HepG2 (cell line): ENCODE data around the gene SLC44A5. TPM values are rescaled to one million over a fixed set of nuclear protein-coding genes. Genes with fewer than 3 reads are reported as not detected.

Experiments
- ATAC-seq: fragments of 200-7000 bp; cut with Tn5 transposase; 3 replicates; pipeline ENCODE4 v1.9.1; 2020; ENCODE audit warnings: mild to moderate bottlenecking, moderate library complexity
- BruUV-seq: library from RNA; stranded (reverse); fragments of 400-500 nt; replicated peaks from 2 replicates; lab custom pipeline; 2021; lab: Mats Ljungman, UMichigan
- CTCF ChIA-PET: fragments of 300-600 bp; formaldehyde crosslinking; extraction: SDS; loops from one replicate; lab custom pipeline; 2021; ENCODE audit warnings: low total read pairs, inconsistent platforms, low intra/inter-chr PET ratio; lab: Yijun Ruan, JAX
- POLR2A ChIA-PET: fragments of 350-600 bp; sonication (Branson Sonifier 250); formaldehyde crosslinking; loops from one replicate; lab custom pipeline; 2020; ENCODE audit warnings: antibody characterized with exemption, inconsistent platforms; lab: Yijun Ruan, JAX
- DNase-seq: peaks from one replicate; pipeline ENCODE4 v3.0.0-alpha.2; 2015; ENCODE audit warnings: low spot score
- FAIRE-seq: peaks from 3 replicates; lab custom pipeline; 2011; peaks lifted over from hg19 to GRCh38; lab: Jason Lieb, UNC
- H2AFZ ChIP-seq: one replicate; pipeline ENCODE4 v1.6.1; 2011; ENCODE audit warnings: low read length, inconsistent platforms
- H3K27ac ChIP-seq: fragments of 300-600 bp; 3 replicates; pipeline ENCODE4 v1.8.0; 2011; ENCODE audit warnings: mixed run types, mild to moderate bottlenecking, mixed read lengths, low read length, inconsistent platforms; ENCODE audit not compliant: insufficient read depth; ENCODE audit errors: extremely low read length
- H3K27me3 ChIP-seq, 2 experiments: fragments of 200-600 bp in 1 of 2; 2 replicates in 1 of 2; 3 replicates in 1 of 2; pipeline versions ENCODE4 v1.6.0 to v1.8.0; 2011; ENCODE audit warnings: low read length in 2 of 2, mild to moderate bottlenecking in 2 of 2, moderate library complexity in 2 of 2, inconsistent platforms in 1 of 2; ENCODE audit not compliant: insufficient read depth in 2 of 2, control insufficient read depth in 1 of 2
- H3K36me3 ChIP-seq, 2 experiments: fragments of 200-600 bp in 1 of 2; replicated peaks in 1 of 2; 2 replicates in 1 of 2; 3 replicates in 1 of 2; pipeline versions ENCODE4 v1.5.1 to v1.8.0; 2011; ENCODE audit warnings: low read length in 2 of 2, inconsistent platforms in 1 of 2; ENCODE audit not compliant: insufficient read depth in 2 of 2, control insufficient read depth in 1 of 2
- H3K4me1 ChIP-seq: 2 replicates; pipeline ENCODE4 v1.5.1; 2012; ENCODE audit warnings: low read length, inconsistent platforms; ENCODE audit not compliant: insufficient read depth
- H3K4me2 ChIP-seq: 2 replicates; pipeline ENCODE4 v1.6.0; 2011; ENCODE audit warnings: low read depth, low read length, inconsistent platforms
- H3K4me3 ChIP-seq, 3 experiments: fragments of 200-600 bp in 1 of 3; sonication (generic), shearing (Covaris generic) in 1 of 3; replicated peaks in 1 of 3; 2 replicates each; pipeline ENCODE4 v1.5.1; 2011 to 2016; ENCODE audit warnings: low read length in 3 of 3, inconsistent platforms in 2 of 3, low read depth in 2 of 3, mild to moderate bottlenecking in 2 of 3, control low read depth in 1 of 3, mixed read lengths in 1 of 3; ENCODE audit not compliant: insufficient read depth in 1 of 3
- H3K79me2 ChIP-seq: one replicate; pipeline ENCODE4 v1.6.1; 2011; ENCODE audit warnings: low read length, inconsistent platforms; ENCODE audit not compliant: insufficient read depth
- H3K9ac ChIP-seq: 2 replicates; pipeline ENCODE4 v1.6.0; 2011; ENCODE audit warnings: mild to moderate bottlenecking, low read depth, low read length, inconsistent platforms; ENCODE audit not compliant: insufficient read depth
- H3K9me3 ChIP-seq: 2 replicates; pipeline ENCODE4 v1.5.1; 2012; ENCODE audit warnings: mild to moderate bottlenecking, low read length
- H4K20me1 ChIP-seq: 2 replicates; pipeline ENCODE4 v1.6.0; 2011; ENCODE audit warnings: inconsistent platforms, mild to moderate bottlenecking, low read length, moderate library complexity; ENCODE audit not compliant: insufficient read depth
- AHDC1 ChIP-seq: sonication (generic); formaldehyde crosslinking; IDR thresholded peaks from 2 replicates; pipeline ENCODE4 v1.5.1; 2020; ENCODE audit warnings: mild to moderate bottlenecking, missing genetic modification reagents, borderline replicate concordance
- ARID2 ChIP-seq: sonication (generic); formaldehyde crosslinking; IDR thresholded peaks from 2 replicates; pipeline ENCODE4 v1.8.1; 2022; ENCODE audit warnings: mild to moderate bottlenecking, missing genetic modification reagents, borderline replicate concordance
- CSRNP1 ChIP-seq: sonication (generic); formaldehyde crosslinking; IDR thresholded peaks from 2 replicates; pipeline ENCODE4 v1.8.1; 2023; ENCODE audit warnings: mild to moderate bottlenecking, missing genetic modification reagents
- FLYWCH1 ChIP-seq: sonication (generic); formaldehyde crosslinking; IDR thresholded peaks from 2 replicates; pipeline ENCODE4 v1.8.1; 2023; ENCODE audit warnings: mild to moderate bottlenecking, missing genetic modification reagents
- HES4 ChIP-seq: sonication (generic); formaldehyde crosslinking; IDR thresholded peaks from 2 replicates; pipeline ENCODE4 v1.9.0; 2021; ENCODE audit warnings: mild to moderate bottlenecking, missing genetic modification reagents, borderline replicate concordance
- MZF1 ChIP-seq: sonication (generic); formaldehyde crosslinking; IDR thresholded peaks from 2 replicates; pipeline ENCODE4 v1.8.1; 2023; ENCODE audit warnings: mild to moderate bottlenecking, missing genetic modification reagents, borderline replicate concordance
- PAX8 ChIP-seq: sonication (generic); formaldehyde crosslinking; IDR thresholded peaks from 2 replicates; pipeline ENCODE4 v1.8.0; 2022; ENCODE audit warnings: mild to moderate bottlenecking, missing genetic modification reagents, borderline replicate concordance
- ZBTB10 ChIP-seq: sonication (generic); formaldehyde crosslinking; IDR thresholded peaks from 2 replicates; pipeline ENCODE4 v1.4.0; 2020; ENCODE audit warnings: missing genetic modification reagents, borderline replicate concordance
- ZNF382 ChIP-seq: sonication (generic); formaldehyde crosslinking; IDR thresholded peaks from 2 replicates; pipeline ENCODE4 v1.5.0; 2020; ENCODE audit warnings: missing genetic modification reagents, mild to moderate bottlenecking, borderline replicate concordance
- ZNF747 ChIP-seq: sonication (generic); formaldehyde crosslinking; IDR thresholded peaks from 2 replicates; pipeline ENCODE4 v1.8.1; 2023; ENCODE audit warnings: missing genetic modification reagents, mild to moderate bottlenecking, borderline replicate concordance
- ZNF768 ChIP-seq: sonication (generic); formaldehyde crosslinking; IDR thresholded peaks from 2 replicates; pipeline ENCODE4 v1.4.0; 2020; ENCODE audit warnings: missing genetic modification reagents
- ZNF83 ChIP-seq: sonication (generic); formaldehyde crosslinking; IDR thresholded peaks from 2 replicates; pipeline ENCODE4 v1.4.0; 2020; ENCODE audit warnings: missing genetic modification reagents, mild to moderate bottlenecking, borderline replicate concordance
- in situ Hi-C: cut with HindIII; loops from 2 replicates; pipeline ENCODE4 v1.10.0; 2017; ENCODE audit warnings: low pct_unique_long_range_greater_than_20kb; ENCODE audit not compliant: extremely low pct_ligation_motif_present
- intact Hi-C: fragments of 100-400 bp; cut with micrococcal nuclease; formaldehyde crosslinking; loops from one replicate; pipeline ENCODE4 v1.10.0; 2022; ENCODE audit not compliant: unreplicated experiment
- polyA plus RNA-seq, 8 experiments: library from polyadenylated mRNA; depleted of rRNA in 3 of 8; stranded (reverse) in 7 of 8; unstranded in 1 of 8; fragments of >200 nt; fragmentation: Illumina TruSeq in 4 of 8; extraction: Trizol in 4 of 8; gene quantifications; 2 replicates each; pipeline versions ENCODE4 v1.2.1 to v1.2.3, GENCODE V29; 2011 to 2016; ENCODE audit warnings: low read depth in 4 of 8, missing spikeins in 1 of 8, mixed read lengths in 1 of 8; ENCODE audit not compliant: insufficient read depth in 1 of 8
- total RNA-seq, 5 experiments: library from RNA; depleted of rRNA; stranded (reverse); fragments of >200 nt; fragmentation: Illumina TruSeq; extraction: Trizol; gene quantifications; 2 replicates each; pipeline ENCODE4 v1.2.3, GENCODE V29; 2016; ENCODE audit warnings: low read depth in 1 of 5

Gene SLC44A5
- total and polyA plus RNA-seq, 2 of the 13 experiments (the other 11 are each of a cell fraction or from before 2014, with no cell fraction given), result 8.0 to 16.0 TPM

- no peak for TF ChIP-seq ZBTB10 (CRISPR knock-in tag)
Measured at GRCh38 chr1:75334876-75335389, 276.0 kb downstream of the SLC44A5 start (continued).

- Histone ChIP-seq H3K27ac (no peak overlapping the region), H3K27me3 (no peaks in the 10 kb centered on the region), H3K4me2 (no peak overlapping the region), H3K4me1 (no peaks in the 10 kb centered on the region; the same call in 1 of the 2 replicates), H3K79me2 (no peaks in the 10 kb centered on the region), H2AFZ (no peak overlapping the region), H4K20me1 (no peaks in the 10 kb centered on the region), H3K9ac (no peak overlapping the region), H3K36me3 (no peaks in the 10 kb centered on the region), H3K4me3 (no peak overlapping the region), H3K9me3 (no peaks in the 10 kb centered on the region)
- in situ Hi-C loops (no loop called here), intact Hi-C loops (no loop called here)
- FAIRE-seq, result no peak
- DNase-seq, result no peak
- CTCF ChIA-PET, result no interaction called here
- BruUV-seq, result no TSS peak
- POLR2A ChIA-PET, result no interaction called here
- ATAC-seq, result no peak
- TF ChIP-seq ZNF747 (CRISPR knock-in tag) (no peak), AHDC1 (CRISPR knock-in tag) (no peak), HES4 (CRISPR knock-in tag) (no peak), ZNF83 (CRISPR knock-in tag) (no peak), MZF1 (CRISPR knock-in tag) (no peak), ZNF768 (CRISPR knock-in tag) (no peak), PAX8 (no peak), CSRNP1 (no peak), FLYWCH1 (CRISPR knock-in tag) (no peak), ZNF382 (no peak), ARID2 (CRISPR knock-in tag) (no peak)
Measured at GRCh38 chr1:75330624-75331023, 280.3 kb downstream of the SLC44A5 start.
